ENCODE measurements around the gene CIAO1.
A peak's percentile ranks its signal among the peaks of the same experiment; 100 is the strongest.
"Not testable (repeated sequence)": the region's sequence is repeated elsewhere in the genome, so short reads cannot be mapped to it uniquely, and the experiment has no call there.

Gene CIAO1

DNA sequence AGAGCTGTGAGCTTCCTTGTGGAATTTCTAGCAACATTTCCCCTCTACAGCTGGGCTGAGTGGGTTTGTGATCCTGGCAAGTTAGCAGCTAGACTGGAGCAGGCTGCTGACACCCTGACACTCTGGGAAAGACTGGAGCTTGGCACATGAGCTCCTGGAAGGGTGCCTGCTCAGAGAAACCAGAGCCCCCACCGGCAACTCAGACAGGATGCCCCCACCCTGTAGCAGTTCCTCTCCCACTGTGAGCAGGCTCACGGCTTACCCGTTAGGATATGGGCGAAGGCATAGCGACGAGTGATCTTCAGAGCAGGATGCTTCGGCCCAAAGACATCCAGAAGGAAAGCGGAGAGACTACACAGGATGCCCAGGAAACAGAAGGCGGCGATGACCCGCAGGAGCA is 11.5 kb upstream of the CIAO1 start:
- CTCF ChIA-PET, result interaction anchor here (1.0 to 2.2 kb wide), 6 partner anchors 10 to 136 kb away, joined by 3 to 18 read pairs (median 6); partner anchors contain the start of genes CIAO1 and TMEM127
- TF ChIP-seq, protein P1, sequence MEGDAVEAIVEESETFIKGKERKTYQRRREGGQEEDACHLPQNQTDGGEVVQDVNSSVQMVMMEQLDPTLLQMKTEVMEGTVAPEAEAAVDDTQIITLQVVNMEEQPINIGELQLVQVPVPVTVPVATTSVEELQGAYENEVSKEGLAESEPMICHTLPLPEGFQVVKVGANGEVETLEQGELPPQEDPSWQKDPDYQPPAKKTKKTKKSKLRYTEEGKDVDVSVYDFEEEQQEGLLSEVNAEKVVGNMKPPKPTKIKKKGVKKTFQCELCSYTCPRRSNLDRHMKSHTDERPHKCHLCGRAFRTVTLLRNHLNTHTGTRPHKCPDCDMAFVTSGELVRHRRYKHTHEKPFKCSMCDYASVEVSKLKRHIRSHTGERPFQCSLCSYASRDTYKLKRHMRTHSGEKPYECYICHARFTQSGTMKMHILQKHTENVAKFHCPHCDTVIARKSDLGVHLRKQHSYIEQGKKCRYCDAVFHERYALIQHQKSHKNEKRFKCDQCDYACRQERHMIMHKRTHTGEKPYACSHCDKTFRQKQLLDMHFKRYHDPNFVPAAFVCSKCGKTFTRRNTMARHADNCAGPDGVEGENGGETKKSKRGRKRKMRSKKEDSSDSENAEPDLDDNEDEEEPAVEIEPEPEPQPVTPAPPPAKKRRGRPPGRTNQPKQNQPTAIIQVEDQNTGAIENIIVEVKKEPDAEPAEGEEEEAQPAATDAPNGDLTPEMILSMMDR (IDR thresholded peaks at IDR 0.05; ENCODE audit: control extremely low read depth, extremely low read depth, low read depth, missing control alignments), result no peak
- no peak for DNase-seq (ENCODE audit: extremely low spot score)
- POLR2A ChIA-PET, result no interaction called here

GRCh38 chr2:96256611-96257113 is 9.4 kb upstream of the CIAO1 start:
- CTCF ChIA-PET, result interaction anchor here (0.8 to 2.1 kb wide), 7 partner anchors 8 to 119 kb away, joined by 3 to 10 read pairs (median 5); partner anchors contain the start of gene ASTL
- POLR2A ChIA-PET, result interaction anchor here (0.7 to 1.2 kb wide), 2 partner anchors 9 to 114 kb away, joined by 3 to 4 read pairs; partner anchors contain the start of gene CIAO1
- TF ChIP-seq, protein P1 (IDR thresholded peaks at IDR 0.05; ENCODE audit: control extremely low read depth, extremely low read depth, low read depth, missing control alignments), result no peak
- no peak for DNase-seq (ENCODE audit: extremely low spot score)

GRCh38 chr2:96257744-96258143 is 8.3 kb upstream of the CIAO1 start:
- POLR2A ChIA-PET, result not testable (repeated sequence)

DNA sequence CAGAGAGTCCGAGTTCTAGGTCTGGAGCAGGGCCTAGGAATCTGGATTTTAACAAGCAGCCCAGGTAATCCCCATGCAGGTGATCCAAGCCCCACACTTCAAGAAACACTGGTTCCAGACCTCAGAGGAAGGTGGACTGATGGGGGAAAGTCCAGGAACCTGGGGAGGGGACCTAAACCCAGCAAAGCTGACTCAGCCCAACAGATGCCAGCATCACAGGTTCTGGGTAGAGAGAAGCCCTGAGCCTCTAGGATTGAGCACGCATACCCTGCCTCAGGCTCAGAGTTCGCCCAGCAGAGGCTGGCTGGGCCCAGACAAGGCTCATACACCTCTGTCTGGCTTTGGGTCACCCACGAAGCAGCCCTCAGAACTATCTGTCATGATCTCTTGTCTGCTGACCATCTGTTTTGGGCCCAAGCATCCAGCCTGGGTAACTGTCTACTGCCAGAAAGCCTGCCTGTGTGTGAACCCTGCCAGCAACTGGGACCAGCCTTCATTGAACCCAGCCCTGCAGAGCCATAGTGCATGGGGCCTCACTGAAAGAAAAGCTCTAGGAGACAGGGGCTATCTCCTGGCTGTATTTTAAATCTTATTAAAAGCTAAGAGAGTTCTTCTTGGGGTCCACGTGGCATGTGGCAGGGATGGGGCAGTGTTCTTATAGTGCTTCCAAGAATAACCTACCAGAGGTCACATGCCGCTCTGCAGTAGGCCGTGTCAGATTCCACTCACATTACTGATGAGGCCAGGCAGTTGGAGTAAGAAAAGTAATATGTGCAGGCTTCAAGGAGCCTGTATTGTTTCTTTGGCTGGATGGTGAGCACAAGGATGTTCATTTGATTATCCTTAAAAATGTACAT is 7.6 kb upstream of the CIAO1 start:
- no peak for DNase-seq (ENCODE audit: extremely low spot score)
- POLR2A ChIA-PET, result no interaction called here
- CTCF ChIA-PET, result interaction anchor here (0.9 to 4.4 kb wide), 8 partner anchors 9 to 251 kb away, joined by 3 to 25 read pairs (median 6); partner anchors contain the start of gene ASTL
- TF ChIP-seq, protein P1 (IDR thresholded peaks at IDR 0.05; ENCODE audit: control extremely low read depth, extremely low read depth, low read depth, missing control alignments), result no peak

More at GRCh38 chr2:96257744-96258143, 8.3 kb upstream of the CIAO1 start:
- DNase-seq (ENCODE audit: extremely low spot score), result not testable (repeated sequence)
- CTCF ChIA-PET, result interaction anchor here (1.7 to 2.1 kb wide), 2 partner anchors 18 to 120 kb away, joined by 3 to 10 read pairs; partner anchors contain the start of gene ASTL

GRCh38 chr2:96259497-96259921 is 6.5 kb upstream of the CIAO1 start:
- no peak for DNase-seq (ENCODE audit: extremely low spot score)
- TF ChIP-seq, protein P1 (IDR thresholded peaks at IDR 0.05; ENCODE audit: control extremely low read depth, extremely low read depth, low read depth, missing control alignments), result no peak
- POLR2A ChIA-PET, result interaction anchor here (0.5 to 0.6 kb wide), 3 partner anchors 81 to 276 kb away, joined by 3 to 9 read pairs (median 3); no protein-coding TSS in a partner anchor
- CTCF ChIA-PET, result interaction anchor here (0.9 to 4.4 kb wide), 17 partner anchors 8 to 267 kb away, joined by 3 to 25 read pairs (median 5); partner anchors contain the start of gene ASTL

DNA sequence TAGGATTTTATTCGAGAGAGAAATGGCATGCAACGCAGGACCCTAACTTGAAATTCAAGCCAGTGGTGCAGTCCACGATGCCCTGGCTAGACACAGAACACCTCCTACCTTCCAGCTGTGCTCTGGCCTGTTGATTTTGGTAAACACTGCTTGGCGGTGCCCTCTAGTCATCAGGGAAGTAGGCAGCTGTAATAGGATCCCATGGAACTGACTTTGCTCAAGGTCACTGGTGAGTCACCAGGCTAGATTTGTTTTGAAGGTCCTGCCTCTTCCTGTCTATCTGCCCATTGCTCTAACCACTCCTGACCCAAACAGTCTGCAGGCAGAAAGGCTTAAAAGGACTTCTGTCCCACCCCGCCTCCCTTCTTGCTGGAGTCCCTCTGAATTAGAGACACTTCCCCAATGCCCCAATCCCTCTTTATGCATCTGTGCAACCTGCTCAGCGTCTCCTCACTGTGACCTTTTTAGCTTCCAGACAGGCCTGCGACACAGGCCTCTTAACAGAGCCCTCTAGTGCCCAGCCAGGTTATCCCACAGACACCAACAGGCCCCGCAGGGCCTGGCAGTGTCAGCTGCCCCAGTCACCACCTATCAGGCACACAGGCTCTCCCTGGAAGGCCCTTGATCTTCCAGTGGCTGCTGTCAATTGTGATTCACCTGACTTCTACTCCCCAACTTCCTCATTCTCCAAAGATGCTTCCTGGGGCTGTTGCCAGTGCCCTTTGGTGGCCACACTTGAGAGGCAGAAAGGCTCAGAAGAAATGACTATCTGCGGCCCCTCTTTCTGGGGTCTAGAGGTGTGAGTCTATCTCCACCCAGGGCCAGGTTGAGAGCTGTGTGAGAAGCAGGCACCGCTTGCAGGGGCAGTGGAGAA is 5.4 kb upstream of the CIAO1 start:
- ChIA-PET CTCF (interaction anchor here (0.8 to 4.4 kb wide), 22 partner anchors 9 to 268 kb away, joined by 3 to 25 read pairs (median 5); partner anchors contain the start of genes ADRA2B, ASTL and STARD7), POLR2A (no interaction called here)
- TF ChIP-seq, protein P1 (IDR thresholded peaks at IDR 0.05; ENCODE audit: control extremely low read depth, extremely low read depth, low read depth, missing control alignments), result peak; percentile 53
- peak; percentile 68 for DNase-seq (ENCODE audit: extremely low spot score)
